ENCODE results near the gene ZNF444.
"Not testable (repeated sequence)": the region's sequence is repeated elsewhere in the genome, so short reads cannot be mapped to it uniquely, and the experiment has no call there.

Gene ZNF444

DNA sequence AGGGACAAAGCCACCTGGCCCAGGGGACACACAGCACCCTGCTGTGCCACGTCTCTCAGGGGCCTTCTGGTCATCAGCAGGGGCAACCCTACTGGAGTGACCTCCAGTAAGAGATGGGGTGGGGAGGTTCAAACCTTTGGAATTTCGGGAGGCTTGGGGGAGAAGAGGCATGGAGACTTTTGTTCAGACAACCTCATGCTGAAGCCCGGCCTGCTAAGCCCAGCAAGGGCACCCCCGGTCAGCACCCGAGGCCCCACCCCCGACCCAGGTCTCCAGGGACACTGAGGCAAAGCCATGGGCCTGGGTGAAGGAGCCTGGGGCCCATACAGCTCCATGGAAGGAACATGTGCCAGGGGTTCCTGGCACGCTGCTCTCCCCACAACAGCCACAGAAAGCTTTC is 43.3 kb upstream of the ZNF444 start:
- TF ChIP-seq, protein P1, sequence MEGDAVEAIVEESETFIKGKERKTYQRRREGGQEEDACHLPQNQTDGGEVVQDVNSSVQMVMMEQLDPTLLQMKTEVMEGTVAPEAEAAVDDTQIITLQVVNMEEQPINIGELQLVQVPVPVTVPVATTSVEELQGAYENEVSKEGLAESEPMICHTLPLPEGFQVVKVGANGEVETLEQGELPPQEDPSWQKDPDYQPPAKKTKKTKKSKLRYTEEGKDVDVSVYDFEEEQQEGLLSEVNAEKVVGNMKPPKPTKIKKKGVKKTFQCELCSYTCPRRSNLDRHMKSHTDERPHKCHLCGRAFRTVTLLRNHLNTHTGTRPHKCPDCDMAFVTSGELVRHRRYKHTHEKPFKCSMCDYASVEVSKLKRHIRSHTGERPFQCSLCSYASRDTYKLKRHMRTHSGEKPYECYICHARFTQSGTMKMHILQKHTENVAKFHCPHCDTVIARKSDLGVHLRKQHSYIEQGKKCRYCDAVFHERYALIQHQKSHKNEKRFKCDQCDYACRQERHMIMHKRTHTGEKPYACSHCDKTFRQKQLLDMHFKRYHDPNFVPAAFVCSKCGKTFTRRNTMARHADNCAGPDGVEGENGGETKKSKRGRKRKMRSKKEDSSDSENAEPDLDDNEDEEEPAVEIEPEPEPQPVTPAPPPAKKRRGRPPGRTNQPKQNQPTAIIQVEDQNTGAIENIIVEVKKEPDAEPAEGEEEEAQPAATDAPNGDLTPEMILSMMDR (IDR thresholded peaks at IDR 0.05; ENCODE audit: low read depth, low read length): no peak

DNA sequence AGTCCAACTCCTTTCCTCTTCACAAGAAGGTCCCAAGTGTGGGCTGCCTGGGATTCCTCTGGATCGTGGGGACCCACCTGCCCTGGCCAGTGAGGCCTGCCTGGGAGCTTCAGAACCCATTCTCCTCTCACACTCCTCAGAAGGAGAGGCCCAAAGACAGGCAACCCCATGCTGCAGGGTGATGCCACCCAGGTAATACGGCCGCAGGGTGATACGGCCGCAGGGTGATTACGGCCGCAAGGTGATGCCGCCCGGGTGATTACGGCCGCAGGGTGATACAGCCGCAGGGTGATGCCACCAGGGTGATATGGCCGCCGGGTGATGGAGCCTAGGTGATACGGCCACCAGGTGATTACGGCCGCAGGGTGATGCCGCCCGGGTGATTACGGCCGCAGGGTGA is 42.9 kb upstream of the ZNF444 start:
- H3K4me3 ChIP-seq (ENCODE audit: low read depth, low read length): not testable (repeated sequence)

More for the DNA sequence above, 43.3 kb upstream of the ZNF444 start:
- H3K4me3 ChIP-seq (ENCODE audit: low read depth, low read length): no peak overlapping the region

DNA sequence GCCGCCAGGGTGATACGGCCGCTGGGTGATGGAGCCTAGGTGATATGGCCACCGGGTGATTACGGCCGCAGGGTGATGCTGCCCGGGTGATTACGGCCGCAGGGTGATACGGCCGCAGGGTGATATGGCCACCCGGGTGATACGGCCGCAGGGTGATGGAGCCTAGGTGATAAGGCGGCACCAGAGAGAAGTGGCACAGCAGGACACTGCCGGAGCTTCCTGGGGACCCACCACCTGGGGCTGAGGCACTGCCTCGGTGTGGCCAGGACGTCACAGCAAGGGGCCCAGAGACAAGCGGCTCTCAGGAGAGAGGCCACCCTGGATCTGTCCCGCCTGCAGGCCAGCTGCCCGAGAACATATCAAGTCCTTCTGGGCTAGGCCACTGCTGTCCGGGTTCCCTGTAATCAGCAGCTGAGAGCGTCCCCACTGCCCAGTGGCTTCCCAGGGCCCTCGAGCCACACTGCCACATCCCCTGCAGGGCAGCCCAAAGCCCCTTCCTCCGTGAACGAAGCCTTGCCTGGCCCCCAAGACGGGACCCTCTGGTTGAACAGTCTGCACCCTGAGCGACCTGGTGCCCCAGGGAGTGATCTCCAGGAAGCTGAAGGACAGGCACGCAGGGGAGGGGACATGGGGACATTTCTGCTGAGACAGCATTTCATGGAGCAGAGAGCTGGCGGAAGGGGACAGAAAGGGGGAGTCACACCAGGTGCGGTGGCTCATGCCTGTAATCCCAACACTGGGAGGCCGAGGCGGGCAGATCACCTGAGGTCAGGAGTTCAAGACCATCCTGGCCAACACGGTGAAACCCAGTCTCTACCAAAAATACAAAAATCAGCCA is 42.1 kb upstream of the ZNF444 start:
- TF ChIP-seq, protein P1 (IDR thresholded peaks at IDR 0.05; ENCODE audit: low read depth, low read length): no peak
- H3K4me3 ChIP-seq (ENCODE audit: low read depth, low read length): no peak overlapping the region

DNA sequence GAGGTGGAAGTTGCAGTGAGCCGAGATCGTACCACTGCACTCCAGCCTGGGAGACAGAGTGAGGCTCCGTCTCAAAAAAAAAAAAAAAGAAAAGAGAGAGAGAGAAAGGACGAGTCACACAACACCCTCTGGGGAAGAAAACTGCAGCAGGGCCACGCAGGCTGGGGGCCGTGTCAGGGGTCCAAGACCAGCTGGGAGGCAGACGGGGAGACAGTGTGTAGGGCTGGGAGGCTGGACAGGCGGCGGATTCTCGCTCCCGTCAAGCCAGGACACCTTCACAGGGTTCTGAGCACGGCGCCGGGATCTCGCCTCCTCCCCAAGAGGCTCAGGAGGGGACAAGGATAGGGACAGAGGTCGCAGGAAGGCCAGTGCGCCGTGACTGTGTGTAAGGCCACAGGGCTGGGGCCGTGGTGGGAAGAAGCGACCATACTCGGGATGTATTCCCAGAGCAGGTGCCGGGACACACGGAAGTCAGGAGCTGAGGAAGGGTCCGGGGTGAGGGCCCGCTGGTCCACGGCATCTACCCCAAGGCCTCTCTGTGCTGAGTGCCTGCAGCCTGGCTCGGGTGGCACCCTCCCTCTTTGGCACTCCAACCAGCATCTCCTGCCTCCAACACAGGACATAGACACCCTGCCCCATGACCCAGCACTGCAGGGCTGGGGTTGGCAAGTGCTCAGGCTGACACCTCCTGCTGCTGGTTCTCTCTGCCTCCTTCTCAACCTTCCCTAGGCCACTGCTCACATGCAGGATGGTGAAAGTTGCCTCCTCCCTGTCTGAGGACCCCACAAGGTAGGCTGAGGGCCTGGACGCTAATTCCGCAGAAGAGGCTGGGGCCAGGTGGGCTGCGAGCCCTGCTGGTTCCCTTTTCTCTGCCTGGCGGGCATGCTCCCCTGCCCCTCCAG is 41.2 kb upstream of the ZNF444 start:
- TF ChIP-seq, protein P1 (IDR thresholded peaks at IDR 0.05; ENCODE audit: low read depth, low read length): no peak
- H3K4me3 ChIP-seq (ENCODE audit: low read depth, low read length): no peak overlapping the region

DNA sequence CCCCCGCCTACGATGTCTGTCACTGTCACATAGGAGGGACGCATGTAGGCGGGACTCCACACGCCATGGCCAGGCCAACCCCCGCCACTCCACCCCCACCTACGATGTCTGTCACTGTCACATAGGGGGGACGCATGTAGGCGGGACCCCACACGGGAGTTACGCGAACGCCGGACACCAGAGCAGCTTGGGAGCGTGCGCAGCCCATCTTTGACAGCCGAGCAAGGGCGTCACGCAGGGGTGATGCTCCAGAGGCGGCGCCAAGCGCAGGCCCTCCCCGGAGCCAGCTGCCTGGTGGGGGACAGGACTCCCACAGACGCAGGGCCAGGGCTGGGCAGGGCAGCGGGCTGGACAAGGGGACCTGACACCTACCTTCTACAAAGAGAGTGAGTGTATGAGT is 40.0 kb upstream of the ZNF444 start:
- TF ChIP-seq, protein P1 (IDR thresholded peaks at IDR 0.05; ENCODE audit: low read depth, low read length): no peak
- no peak overlapping the region for H3K4me3 ChIP-seq (ENCODE audit: low read depth, low read length)

DNA sequence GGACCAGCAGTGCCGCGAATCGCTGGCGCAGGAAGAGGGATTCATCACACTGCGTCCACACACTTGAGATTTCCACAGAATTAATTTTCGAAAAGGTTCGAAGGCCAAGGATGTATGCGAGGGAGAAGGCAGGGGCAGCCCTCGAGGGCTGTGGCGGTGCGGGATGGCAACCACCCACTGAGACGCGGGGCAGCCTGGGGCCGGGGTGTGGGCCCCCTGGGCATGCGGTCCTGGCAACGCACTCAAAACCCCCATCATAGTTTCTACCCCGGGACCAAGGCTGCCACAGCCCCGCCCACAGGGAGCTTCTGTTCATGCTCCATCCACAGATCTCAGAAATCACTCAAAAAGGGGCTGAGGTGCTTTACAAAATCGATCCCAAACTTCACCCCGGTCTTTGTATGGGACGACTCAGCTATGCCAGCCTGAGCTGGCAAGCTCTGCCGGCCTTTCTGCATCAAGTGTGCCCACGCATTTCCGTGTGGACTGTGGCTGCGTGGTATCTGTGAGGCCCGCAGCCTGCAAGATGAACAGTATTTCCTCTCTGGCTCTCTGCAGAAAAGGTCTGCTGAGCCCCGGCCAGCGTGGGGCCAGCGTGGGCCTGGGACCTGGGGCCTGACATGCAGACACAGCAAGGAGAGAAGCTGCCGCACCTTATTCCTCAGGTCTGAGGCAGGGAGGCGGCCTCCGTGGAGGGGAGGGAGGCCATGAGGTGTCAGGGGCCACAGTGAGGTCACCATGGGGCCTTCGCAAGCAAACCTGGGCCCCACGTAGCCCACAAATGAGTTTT is 39.1 kb upstream of the ZNF444 start:
- TF ChIP-seq, protein P1 (IDR thresholded peaks at IDR 0.05; ENCODE audit: low read depth, low read length): no peak
- H3K4me3 ChIP-seq (ENCODE audit: low read depth, low read length): no peak overlapping the region

DNA sequence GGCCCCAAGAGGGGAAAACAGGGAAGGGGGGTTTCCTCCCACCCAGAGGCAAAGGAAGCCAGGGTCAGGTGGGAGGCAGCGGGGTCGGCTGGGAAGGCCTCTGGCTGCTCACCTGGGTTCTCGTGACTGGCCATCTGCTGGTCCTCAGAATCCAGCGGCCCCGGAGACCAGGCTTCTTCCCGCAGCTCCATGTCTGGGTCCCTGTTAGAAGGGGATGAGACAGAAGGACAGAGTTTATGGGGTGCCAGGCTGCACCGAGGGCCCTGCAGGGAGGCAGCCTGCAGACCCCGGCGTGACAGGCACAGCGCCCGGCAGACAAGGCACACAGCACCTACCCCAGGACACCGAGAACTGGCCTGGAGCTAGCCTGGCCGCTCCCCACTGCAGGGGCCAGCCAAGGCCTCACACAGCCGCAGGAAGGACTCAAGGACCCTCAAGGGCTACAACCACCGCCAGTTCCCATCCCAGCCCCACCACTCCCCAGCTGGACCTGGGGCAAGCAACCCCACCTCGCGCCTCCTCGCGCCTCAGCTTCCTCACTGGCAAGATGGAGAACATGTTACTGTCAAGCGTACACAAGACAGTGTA is 38.0 kb upstream of the ZNF444 start:
- no peak overlapping the region for H3K4me3 ChIP-seq (ENCODE audit: low read depth, low read length)
- TF ChIP-seq, protein P1 (IDR thresholded peaks at IDR 0.05; ENCODE audit: low read depth, low read length): no peak
